NCI-H345 treated with DMSO at 0.1 percent for 48 hours (cell line): ENCODE results near the gene HJURP.
"Not testable (repeated sequence)": the region's sequence is repeated elsewhere in the genome, so short reads cannot be mapped to it uniquely, and the experiment has no call there.

Source experiments
- DNase-seq: peaks from one replicate; lab custom pipeline; 2025; ENCODE audit not compliant: unreplicated experiment; lab: John Stamatoyannopoulos, UW

The HJURP gene, protein sequence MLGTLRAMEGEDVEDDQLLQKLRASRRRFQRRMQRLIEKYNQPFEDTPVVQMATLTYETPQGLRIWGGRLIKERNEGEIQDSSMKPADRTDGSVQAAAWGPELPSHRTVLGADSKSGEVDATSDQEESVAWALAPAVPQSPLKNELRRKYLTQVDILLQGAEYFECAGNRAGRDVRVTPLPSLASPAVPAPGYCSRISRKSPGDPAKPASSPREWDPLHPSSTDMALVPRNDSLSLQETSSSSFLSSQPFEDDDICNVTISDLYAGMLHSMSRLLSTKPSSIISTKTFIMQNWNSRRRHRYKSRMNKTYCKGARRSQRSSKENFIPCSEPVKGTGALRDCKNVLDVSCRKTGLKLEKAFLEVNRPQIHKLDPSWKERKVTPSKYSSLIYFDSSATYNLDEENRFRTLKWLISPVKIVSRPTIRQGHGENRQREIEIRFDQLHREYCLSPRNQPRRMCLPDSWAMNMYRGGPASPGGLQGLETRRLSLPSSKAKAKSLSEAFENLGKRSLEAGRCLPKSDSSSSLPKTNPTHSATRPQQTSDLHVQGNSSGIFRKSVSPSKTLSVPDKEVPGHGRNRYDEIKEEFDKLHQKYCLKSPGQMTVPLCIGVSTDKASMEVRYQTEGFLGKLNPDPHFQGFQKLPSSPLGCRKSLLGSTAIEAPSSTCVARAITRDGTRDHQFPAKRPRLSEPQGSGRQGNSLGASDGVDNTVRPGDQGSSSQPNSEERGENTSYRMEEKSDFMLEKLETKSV

DNA sequence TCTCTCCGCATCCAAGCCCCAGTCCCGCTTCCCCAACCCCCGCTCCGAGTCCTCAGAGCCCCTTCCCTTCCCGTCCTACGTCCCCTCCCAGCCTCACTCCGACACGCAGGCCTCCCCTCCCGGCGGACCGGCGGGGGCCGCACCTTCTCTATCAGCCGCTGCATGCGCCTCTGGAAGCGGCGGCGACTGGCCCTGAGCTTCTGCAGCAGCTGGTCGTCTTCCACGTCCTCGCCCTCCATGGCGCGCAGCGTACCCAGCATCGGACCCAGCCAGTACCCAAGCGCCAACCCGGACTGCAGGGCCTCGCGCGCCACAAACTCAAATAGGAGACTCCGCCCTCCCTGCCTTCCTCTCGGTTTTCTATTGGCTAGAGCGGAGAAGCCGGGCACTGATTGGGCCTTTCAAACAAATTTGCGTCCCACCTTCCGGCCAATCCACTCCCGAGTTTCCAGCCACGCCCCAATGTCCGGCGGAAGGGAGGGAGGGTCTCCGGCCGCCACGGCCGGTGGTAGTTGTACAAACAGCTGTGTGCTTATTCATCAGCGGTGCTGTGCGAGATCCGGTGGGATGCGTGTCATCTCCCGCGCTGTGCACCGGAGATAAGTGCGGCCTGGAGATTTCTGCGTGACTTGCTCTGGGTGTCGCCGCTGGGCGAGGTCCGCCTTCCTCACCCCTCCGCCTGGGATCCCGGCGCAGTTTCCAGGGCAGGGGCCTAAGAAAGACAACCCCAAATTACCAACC lies at the start of gene HJURP:
TSS of gene HJURP (minus strand) at position 295 of the 741 bp plus-strand sequence. CDS start at position 260, 35 bp downstream.
- peak; percentile 94 for DNase-seq

DNA sequence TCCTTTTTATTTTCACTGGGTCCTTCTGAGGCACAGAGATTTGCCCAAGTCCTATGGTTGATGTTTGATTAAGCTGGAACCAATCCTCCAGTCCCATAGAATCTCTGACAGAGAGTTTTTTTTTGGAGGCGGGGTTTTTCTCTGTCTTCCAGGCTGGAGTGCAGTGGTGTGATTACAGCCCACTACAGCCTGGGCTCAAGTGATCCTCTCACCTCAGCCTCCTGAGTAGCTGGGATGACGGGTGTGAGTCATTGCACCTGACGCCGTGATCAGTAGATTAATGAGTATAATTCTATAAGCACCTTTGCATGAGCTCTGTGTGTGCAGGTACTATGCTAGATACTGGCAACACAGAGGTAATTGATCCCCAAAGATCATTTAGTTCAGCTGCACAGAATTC lies 47.5 kb upstream of the HJURP start:
- DNase-seq = no peak

DNA sequence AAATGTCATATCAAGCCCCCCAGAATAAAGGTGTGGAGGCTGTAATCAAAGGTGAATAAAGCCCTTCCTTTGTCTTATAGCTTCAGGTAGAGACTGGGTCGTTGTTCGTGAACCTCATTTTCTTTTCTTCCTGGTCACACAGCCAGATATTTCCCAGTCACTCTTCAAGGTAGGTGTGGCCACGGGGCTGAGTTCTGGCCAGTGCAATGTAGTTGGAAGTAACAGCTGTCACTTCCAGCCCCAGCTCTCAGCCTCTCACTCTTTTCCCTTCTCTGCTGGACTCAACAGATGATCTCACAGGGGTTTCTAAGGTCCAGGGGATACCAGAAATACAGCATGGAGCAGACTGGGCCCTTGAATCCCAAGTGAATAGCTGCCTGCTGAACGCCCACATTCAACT lies 47.0 kb upstream of the HJURP start:
- DNase-seq = no peak

DNA sequence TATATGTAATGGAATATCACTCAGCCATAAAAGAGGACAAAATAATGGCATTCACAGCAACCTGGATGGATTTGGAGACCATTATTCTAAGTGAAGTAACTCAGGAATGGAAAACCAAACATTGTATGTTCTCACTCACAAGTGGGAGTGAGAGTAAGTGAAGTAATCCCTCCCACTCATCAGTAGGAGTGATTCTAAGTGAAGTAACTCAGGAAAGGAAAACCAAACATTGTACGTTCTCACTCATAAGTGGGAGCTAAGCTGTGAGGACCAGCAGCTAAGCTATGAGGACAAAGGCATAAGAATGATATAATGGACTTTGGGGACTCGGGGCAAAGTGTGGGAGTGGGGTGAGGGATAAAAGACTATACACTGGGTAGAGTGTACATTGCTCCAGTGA lies 41.9 kb upstream of the HJURP start:
- not testable (repeated sequence) for DNase-seq

DNA sequence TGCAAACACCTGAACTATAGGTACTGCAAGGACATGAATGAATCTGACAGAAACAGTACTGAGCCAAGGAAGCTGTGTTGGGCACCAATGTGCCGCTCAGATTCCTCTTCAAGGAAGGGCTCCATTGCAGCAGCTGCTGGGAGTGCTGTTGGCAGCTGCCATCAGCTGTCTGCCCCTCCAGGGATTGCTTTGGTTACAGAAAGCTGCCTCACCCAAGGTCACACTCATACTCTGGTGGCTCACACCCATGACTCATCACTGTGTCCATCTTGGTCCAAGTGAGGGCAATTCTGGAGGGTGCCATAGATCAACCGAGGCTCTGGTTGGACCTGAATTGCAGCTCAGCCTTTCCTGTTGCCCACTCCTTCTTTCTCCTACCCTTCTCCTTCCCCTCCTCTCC lies 38.5 kb upstream of the HJURP start:
- no peak for DNase-seq

DNA sequence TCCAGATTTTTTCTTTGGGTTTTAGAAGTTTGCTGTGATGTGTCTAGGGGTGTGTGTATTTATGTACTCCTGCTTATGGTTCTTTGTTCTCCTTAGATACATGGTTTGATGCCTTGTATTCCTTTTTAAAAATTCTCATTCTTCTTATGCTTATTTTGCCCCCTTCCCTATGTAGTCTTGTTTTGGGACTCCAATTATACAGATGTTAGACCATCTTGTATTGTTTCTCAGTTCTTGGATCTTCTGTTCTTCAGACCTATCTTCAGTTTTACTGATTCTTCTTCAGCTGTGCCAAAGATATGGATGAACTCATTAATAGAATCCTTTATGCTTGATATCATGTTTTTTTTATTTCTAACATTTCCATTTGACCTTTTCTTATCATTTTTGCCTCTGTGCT lies 28.0 kb upstream of the HJURP start:
- no peak for DNase-seq

DNA sequence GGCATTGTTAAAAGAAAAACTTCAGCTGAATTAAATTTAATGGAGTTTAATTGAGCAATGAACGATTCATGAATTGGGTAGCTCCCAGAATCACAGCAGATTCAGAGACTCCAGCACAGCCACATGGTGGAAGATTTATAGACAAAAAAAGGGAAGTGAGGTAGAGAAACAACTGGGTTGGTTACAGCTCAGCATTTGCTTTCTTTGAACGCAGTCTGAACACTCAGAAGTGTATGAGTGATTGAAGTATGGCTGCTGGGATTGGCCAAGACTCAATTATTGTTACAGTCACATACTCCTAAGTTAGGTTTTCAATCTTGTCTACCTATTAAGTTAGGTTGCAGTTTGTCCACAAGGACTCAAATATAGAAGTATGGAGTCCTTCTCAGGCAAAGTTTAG lies 17.8 kb upstream of the HJURP start:
- DNase-seq = not testable (repeated sequence)

DNA sequence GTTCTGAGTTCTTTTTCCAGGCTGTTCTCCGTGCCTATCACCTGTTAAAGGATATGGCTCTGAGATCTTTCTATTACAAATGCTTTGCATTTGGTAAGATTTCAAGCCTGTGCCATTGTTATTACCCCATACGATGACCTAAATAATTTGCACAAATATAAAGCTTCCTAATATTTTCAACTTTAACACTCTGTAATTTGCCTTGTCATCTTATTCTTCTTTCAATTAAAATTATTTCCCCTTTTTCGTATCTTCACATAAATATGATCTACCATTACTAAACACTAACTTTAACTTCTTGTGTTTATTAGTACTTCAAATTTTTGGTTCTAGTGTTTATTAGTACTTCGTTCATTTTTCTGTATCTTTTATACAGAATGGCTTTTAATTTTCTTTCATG lies 17.1 kb upstream of the HJURP start:
- no peak for DNase-seq

DNA sequence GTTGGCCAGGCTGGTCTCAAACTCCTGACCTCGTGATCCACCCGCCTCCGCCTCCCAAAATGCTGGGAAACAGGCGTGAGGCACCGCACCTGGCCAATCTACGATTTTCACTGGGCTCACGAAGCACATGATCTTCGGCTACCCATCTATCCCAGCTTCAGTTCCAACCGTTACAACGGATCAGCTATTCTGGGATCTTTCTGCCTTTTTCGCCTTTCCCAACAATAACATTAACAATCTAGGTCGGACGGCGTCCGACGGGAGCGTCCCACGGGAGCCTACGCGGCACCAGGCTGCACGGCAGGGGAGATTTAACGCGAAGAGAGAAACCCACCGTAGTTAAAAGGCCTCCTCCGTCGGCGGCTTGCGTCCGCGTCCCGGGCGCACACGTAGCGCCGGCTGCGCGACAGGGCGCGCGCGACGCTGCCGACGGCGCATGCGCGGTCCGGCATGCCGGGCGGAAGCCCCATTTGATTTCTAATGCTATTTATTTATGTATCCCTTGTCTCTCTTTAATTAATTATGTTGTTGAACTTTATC lies 13.7 kb upstream of the HJURP start, which contains the start of gene MSL3B:
TSS of gene MSL3B (minus strand) at position 394 of the 540 bp plus-strand sequence.
- DNase-seq = peak; percentile 66

DNA sequence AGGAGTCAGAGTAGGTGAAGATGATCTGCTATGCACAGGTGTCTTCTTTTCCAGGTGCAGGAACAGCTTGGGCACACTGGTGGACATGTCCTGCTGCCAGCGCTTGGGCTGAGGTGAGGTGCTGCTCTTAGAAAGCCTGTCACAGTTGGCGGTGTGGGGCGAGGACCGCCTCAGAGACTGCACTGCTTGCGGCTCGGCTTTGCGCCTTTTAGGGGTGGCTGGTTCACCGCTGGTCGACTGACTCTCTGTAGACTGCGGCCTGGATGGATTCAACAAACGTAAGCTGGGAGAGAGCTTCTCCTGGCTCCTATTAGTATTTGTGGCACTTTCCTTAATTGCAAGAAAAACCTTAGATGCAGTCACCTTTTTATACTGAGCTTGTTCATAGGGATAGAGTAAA lies 12.1 kb upstream of the HJURP start:
- no peak for DNase-seq

DNA sequence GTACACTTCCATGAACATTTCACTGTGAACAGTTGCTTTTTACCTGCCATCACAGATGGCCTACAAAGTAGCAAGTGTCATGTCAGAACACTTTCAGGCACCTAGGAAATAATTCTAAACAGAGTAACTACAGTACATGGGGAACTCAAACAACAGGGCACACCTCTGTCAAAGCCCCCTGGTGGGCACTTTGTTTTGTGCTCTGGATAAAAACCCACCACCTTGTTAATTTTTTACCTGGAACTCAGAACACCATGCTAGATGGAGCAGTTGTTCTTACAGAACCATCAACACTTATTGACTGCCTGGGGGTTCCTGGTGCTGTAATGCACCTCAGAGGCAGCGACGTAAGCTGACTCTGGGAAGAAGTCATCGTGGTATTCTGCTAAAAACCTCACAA lies 11.5 kb upstream of the HJURP start:
- DNase-seq = no peak

DNA sequence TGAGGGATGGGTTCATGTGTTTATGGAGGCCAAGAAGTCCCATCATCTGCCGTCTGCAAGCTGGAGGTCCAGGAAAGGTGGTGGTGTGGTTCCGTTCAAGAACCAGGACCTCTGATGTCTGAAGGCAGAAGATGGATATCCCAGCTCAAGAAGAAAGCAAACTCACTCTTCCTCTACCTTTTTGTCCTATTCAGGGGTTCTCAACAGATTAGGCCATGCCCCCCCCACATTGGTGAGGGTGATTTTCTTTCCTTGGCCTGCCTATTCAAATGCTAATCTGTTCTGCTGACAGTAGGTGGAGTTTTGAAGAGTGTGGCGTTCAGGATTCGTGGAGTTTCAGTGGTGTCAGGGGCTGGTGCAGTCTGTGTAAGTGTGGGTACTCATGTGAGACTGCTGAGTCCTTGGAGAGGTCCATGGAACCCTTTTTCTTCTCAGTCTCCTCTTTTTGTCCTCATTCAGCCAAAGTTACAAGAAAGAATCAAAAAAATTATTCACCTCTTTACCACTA lies 8.0 kb upstream of the HJURP start:
- DNase-seq = no peak

DNA sequence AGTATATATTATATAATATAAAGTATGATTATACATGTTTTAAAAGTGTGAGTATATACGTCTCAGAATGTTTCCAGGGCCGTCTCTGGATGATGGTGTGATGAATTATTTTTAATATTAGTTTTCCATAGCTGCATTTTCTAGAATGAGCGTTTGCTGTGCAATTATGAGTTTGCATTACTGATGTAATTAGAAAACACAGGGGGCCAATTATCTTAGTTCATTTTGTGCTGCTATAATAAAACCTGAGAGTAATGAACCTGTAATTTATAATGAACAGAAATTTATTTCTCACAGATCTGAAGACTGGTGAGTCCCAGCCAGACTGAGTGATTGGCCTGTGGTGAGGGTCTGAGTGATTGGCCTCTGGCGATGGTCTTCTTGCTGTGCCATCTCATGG lies 4.0 kb upstream of the HJURP start:
- DNase-seq = no peak

DNA sequence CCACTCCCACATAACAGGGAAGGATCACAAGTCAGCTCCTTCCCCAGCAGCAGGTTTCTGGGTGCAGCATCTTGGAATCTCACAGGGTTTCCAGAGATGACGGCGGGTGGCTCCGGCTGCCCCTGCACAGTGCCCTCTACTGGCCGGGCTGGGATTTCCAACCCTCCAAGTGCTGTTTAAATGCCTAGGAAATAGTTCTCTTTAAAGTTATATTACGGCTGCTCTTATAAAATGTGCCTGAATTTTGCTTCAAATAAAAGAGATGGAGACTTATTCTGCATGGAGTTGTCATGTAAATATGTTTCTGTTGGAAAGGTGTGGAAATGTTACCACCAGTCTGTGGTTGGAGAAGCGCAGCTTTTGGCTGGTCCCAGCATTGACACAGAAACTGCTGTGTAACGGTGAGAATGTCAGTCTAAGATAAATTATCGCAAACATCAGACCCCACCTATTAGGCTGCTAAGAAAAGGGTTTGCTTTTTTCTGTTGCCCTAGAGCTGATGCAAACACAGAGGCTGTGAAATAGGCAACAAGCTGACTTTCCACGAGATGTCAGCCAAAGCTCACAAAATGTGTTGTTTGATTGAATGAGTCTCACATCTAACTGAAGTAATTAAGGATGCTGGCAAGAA lies 3.3 kb upstream of the HJURP start:
- DNase-seq = no peak

DNA sequence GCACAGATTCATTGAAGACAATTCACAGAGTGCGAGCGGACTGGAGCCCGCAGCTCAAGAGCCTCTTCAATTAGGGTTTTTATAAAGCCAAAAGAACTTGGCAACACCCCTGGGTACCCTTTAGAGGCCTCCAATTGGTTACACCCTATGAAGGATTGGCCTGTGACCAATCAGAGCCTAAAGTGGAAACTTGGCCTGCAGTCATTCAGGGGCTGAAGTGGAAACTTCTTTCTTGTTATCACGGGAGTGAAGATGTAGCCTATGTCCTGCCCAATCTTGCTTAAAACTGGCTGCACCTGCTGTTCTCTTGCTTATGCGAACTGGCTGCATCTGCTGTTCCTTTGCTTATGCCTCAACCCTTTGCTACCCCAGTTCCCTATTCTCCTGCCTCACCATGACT lies 1.8 kb upstream of the HJURP start:
- DNase-seq = no peak

DNA sequence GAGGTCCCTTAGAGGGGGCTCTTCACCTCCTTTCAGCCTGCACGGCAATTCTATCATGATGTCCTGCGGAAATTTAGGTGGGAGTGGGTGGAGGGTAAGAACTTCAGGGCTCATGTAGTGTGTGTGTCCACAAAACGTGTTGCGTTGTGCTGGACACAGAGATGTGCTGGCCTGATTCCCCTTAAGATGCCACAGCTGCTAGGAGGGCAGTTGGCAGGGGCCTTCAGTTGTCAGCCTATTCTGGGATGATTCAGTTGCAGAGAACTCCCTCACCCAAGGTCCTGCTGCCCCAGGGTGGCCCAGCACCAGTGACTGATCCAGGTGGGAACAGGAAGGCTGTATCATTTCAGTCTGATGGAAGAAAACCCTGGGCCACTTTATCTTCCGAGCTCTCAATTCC lies 1.0 kb upstream of the HJURP start:
- no peak for DNase-seq

DNA sequence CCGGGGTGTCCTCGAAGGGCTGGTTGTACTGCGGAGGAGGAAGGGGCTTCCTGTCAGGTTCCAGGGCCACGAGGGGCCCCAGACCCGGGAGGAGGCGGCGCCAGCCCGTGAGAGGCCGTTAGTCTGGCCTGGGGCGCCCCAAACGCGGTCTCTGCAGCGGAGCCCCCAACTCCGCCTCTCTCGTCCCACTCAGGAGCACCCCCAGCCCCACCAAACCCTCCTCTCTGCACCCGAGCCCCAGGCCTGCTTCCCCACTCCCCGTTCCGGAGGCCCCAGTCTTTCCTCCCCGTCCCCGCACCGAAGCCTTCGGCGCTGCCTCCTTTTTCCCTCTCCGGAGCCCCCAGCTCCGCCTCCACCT lies 473 bp downstream of the HJURP start:
- DNase-seq = no peak

DNA sequence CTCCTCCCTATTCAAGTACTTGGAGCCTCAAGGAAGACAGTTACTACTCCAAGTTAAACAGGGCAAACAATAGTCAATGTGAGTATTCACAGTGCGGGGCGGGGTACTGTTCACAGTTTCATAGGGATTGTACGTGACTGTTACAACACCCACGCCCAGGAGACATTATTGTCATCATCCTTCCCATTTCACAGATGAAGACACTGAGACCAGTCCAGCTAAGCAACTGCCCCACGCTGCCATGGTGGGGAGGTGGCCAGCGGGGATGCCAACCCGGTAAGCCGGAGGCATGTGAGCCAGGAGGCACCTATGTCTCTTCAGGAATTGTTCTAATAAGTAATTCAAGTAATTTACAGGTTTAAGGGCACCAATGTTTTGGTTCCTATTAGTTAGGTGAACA lies 982 bp downstream of the HJURP start:
- DNase-seq = no peak

DNA sequence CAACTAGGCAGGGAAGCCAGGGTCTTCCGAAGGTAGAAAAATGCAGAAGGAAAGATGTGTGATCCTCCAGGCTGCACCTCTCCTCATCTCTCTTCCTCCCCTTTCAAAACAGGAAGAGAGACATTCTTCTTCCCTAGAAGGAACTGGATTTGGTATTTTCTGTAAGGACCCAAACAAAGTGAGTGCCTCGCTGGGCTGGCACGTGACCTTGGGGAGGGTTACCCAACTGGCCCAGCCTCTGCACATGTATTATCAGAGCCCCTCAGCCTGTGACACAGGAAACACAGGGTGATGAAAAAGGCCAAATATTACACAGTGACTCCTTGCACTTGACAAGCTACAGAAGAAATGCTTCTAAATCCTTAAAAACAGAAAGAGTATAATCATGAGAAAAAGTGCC lies 2.3 kb downstream of the HJURP start:
- DNase-seq = no peak

DNA sequence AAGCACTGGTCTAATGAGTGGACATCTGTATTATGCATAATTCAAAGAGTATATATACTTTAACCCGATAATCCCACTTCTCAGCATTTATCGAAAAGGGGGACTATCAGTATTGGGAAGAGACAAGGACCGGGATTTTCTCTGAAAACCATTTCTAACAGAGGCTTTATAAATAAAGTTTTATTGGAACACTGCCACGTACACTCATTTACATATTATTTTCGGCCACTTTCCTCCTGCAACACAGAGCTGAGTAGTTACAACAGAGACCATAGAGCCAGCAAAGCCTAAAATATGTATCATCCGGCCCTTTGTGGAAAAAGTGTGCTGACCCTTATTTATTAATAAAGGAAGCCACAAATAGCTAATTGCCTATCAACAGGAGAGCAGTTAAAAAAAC lies 3.2 kb downstream of the HJURP start:
- DNase-seq = no peak

DNA sequence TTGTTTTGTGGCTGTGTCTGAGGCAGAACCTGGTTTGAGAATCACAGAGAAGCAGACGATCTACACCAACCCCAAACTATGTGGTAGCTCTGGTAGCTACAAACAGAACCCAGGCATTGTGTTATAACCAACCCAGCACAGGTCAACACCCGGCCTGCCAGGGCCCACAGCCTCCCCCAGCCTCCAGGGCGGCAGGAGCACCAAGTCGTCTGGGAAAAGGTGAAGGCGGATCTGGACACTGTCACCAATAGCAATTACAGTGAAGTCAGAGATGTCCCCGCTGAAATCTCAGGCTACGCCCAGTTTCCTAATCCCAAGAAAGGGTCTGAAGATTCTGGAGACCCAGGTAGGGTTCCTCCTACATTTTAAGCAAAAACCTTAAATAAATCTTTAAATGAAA lies 3.6 kb downstream of the HJURP start:
- DNase-seq = no peak
